HG03354 (cell line): ENCODE results near the gene APOC4.
"Not testable (repeated sequence)": the region's sequence is repeated elsewhere in the genome, so short reads cannot be mapped to it uniquely, and the experiment has no call there.

Experiments used
- ATAC-seq: cut with Tn5 transposase; IDR thresholded peaks from one replicate; pipeline ENCODE4 v1.9.1; 2021; ENCODE audit warnings: mild to moderate bottlenecking; ENCODE audit not compliant: unreplicated experiment, poor library complexity, severe bottlenecking

Gene APOC4

DNA sequence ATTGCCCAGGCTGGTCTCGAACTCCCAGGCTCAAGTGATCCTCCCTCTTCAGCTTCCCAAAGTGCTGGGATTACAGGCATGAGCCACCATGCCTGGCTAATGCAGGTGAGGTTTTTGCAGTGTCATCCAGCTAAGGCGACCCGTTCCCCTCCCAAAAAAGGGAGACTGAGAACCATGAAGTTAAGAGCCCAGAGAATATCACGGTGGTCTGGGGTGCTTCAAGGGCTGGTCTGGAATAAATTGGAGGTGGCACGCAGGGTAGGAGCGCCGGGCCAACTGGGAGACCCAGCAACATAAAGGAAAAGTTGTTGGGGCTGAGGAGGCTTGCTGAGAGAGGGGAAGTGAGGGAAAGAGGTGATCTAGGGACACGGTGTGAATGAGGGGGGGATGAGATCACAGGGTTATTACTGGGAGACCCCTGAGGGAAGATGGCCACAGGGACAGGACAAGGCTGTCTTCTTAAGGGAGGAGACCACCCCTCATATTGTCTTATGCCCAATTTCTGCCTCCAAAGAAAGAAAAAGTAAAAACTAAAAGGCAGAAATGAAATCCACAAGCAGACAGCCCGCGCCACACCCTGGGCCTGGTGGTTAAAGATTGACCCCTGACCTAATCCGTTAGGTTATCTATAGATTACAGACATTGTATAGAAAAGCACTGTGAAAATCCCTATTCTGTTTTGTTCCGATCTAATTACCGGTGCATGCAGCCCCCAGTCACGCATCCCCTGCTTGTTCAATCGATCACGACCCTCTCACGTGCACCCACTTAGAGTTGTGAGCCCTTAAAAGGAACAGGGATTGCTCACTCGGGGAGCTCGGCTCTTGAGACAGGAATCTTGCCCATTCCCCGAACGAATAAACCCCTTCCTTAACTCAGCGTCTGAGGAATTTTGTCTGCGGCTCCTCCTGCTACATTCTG is 28.3 kb upstream of the APOC4 start:
- not testable (repeated sequence) for ATAC-seq

DNA sequence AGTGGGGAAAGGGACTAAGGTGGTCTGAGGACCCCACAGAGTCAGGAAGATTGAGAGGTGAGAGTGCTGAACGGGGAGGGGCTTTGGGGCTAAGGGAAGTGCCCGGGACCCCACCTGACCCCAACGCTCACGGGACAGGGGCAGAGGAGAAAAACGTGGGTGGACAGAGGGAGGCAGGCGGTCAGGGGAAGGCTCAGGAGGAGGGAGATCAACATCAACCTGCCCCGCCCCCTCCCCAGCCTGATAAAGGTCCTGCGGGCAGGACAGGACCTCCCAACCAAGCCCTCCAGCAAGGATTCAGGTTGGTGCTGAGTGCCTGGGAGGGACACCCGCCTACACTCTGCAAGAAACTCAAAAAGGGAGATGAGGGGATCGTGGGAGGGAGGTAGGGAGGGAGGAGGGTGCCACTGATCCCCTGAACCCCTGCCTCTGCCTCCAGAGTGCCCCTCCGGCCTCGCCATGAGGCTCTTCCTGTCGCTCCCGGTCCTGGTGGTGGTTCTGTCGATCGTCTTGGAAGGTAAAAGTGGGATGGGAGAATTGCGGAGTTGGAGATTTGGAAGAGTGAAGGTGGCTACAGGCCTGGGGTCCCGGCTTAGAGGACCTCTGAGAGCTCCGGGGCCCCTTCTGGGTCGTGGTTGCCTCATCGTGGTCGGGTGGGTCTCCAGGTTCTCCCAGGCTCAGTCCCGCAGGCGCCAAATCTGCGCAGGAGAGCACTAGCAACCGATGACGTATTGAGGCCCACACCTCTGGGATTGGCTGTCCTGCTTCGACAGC is 27.4 kb upstream of the APOC4 start, which contains the start of gene APOC1:
TSS of gene APOC1 (plus strand) at position 176 of the 774 bp plus-strand sequence. CDS start at position 460, 284 bp downstream.
- ATAC-seq, result peak; percentile 93

DNA sequence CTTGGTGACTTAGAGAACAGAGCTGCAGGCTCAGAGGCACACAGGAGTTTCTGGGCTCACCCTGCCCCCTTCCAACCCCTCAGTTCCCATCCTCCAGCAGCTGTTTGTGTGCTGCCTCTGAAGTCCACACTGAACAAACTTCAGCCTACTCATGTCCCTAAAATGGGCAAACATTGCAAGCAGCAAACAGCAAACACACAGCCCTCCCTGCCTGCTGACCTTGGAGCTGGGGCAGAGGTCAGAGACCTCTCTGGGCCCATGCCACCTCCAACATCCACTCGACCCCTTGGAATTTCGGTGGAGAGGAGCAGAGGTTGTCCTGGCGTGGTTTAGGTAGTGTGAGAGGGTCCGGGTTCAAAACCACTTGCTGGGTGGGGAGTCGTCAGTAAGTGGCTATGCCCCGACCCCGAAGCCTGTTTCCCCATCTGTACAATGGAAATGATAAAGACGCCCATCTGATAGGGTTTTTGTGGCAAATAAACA is 17.8 kb upstream of the APOC4 start:
- ATAC-seq, result no peak

DNA sequence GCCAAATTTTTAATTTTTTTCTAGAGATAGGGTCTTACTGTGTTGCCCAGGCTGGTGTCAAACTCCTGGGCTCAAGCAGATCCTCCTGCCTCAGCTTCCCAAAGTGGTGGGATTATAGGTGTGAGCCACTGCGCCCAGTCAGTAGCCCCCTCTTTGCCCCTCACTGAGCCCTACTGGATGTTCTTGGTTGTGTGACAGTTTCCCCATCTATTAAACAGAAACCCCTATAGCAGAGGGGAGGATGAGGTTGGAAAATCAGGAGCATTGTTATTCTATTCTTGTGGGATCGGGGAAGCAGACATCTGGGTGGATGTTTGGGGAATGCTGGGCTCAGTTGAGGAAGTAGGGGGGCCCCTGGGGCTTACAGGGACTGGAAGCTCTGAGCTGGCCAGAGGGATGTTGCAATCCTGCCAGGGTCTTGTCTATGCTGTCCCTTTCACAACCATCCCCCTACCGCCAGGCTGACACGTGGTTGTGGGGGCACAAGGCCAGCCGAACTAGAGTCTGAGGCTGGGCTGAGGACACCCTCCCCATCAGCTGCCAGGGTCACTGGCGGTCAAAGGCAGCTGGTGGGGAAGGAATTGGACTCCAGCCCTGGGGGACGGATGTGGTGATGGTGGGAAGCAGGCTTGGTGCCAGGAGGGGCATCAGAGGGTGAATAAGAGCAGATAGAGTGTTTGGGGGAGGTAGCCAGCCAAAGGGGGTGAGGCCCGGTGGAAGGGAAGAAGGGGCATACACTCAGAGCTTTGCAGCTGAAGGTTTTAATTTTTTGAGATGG is 16.7 kb upstream of the APOC4 start:
- no peak for ATAC-seq

DNA sequence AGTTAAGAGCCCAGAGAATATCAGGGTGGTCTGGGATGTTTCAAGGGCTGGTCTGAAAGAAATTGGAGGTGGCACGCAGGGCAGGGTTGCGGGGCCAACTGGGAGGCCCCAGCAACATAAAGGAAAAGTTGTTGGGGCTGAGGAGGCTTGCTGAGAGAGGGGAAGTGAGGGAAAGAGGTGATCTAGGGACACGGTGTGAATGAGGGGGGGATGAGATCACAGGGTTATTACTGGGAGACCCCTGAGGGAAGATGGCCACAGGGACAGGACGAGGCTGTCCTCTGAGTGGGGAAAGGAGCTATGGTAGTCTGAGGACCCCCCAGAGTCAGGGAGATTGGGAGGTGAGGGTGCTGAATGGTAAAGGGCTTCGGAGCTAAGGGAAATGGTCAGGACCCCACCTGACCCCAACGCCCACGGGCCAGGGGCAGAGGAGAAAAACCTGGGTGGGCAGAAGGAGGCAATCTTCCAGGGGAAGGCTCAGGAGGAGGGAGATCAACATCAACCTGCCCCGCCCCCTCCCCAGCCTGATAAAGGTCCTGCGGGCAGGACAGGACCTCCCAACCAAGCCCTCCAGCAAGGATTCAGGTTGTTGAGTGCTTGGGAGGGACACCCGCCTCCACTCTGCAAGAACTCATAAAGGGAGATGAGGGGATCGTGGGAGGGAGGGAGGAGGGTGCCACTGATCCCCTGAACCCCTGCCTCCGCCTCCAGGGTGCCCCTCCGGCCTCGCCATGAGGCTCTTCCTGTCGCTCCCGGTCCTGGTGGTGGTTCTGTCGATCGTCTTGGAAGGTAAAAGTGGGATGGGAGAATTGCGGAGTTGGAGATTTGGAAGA is 15.6 kb upstream of the APOC4 start:
- ATAC-seq, result peak; percentile 8

DNA sequence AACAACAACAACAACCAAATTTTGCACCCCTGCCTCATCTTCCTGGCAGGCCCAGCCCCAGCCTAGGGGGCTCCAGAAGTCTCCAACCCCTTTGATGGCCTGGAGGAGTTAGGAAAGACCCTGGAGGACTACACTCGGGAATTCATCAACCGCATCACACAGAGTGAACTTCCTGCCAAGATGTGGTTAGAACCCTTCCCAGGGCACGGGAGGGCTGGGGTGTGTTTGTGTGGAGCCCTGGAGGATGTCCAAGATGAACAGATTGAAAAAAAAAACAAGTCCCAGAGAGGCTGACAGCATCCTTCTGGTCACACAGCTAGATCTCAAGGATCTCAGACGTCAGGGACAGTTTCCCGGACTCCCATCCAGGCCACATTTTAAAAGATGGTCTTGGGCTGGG is 14.3 kb upstream of the APOC4 start:
- ATAC-seq, result no peak

DNA sequence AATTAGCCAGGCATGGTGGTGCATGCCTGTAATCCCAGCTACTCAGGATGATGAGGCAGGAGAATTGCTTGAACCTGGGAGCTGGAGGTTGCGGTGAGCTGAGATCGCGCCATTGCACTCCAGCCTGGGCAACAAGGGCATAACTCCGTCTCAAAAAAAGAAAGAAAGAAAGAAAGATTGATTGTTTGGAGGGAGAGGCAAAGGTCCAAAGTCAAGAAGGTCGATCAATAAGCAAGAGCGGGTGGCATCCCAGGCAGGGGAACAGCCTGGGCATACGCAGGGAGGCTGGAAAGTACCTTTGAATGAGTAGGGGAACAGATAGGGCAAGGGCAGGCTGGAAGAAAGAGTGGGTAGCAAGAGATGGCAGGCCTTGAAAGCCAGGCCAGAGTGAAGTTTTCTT is 11.9 kb upstream of the APOC4 start:
- ATAC-seq, result no peak

DNA sequence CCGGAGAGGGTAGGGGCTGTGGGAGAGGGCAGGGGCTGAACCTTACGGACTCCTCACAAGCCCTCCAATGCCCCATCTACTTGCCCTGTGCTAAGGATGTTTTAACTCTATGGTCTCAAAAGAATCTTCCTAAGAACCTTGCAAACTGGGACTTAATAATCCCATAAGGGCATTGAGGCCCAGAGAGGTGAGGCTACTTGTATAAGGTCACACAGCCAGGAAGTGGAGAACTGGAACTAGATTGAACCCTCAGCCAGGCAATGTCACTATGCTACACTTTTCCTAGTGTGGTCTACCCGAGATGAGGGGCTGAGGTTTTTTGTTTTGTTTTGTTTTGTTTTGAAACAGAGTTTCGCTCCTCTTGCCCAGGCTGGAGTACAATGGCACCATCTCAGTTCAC is 10.5 kb upstream of the APOC4 start:
- ATAC-seq, result no peak

DNA sequence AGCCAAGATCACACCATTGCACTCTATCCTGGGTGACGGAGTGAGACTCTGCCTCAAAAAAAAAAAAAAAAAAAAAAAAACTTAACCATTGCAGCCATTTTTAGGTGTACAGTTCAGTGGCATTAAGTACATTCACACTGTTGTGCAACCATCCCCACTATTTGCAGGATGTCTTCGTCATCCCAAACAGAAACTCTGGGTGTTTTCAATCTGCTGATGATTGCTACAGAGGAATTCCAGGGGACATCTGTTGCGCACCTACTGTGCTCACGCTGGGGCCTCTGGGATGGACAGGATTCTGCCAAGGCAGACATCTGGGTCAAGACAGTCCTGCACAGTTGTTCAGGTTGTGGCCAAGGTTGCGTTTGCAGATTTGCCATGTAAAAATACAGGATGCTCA is 2.4 kb upstream of the APOC4 start:
- no peak for ATAC-seq

DNA sequence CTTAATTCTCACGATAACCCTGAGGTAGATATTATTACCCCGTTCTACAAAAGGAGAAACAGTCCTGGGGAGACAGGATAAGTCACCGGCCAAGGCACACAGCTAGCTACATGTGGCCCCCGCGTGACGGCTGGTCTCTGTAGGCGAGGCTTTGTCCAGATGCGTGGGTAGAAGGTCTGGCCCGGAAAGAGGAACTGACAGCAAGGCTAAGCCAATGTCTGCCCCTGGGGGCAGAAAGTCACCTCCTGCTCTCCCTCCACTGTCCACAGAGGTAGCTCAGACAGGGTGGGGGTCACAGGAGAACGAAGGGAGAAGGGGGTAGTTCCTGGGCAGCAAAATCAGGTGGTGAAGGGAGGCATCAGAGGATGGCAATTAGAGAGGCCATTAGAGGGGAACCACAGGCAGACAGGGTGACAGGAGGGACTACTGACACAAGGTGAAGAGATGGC is 1.8 kb downstream of the APOC4 start:
- ATAC-seq, result no peak

DNA sequence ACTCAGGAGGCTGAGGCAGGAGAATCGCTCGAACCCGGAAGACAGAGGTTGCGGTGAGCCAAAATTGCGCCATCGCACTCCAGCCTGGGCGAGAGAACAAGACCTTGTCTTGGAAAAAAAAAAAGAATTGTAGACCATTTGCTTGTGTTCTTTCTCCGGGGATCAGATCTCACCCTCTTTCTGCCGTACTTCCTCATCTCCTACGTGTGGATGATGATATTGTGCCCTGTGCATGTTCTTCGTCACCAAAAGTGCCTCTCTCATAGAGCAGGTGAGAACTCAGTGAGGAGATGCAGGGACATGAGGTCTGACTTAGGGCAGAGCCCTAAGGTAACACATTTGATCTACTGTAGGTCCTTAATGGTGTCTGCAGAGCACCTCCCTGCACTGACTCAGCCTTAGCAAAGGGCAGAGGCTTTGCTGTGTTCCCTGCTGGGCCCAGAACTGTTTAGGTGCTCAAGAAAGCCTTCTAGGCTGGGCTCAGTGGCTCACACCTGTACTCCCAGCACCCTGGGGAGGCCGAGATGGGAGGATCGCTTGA is 5.1 kb downstream of the APOC4 start:
- no peak for ATAC-seq

DNA sequence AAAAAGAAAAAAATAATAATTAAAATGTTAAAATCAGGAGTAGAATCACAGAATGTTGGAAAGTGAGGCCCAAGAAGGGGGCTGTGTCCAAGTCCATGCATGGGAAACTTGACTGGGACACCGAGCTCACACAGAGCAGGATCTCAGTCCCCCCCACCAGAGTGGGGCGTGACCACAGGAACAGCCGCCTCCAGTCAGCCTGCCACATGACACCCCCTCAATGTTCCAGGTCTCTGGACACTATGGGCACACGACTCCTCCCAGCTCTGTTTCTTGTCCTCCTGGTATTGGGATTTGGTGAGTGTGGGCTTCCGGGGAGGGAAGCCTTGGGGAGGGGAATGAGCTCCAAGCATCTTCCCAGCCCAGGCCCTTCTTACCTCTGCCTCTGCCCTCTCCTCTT is 6.2 kb downstream of the APOC4 start:
- ATAC-seq, result no peak

DNA sequence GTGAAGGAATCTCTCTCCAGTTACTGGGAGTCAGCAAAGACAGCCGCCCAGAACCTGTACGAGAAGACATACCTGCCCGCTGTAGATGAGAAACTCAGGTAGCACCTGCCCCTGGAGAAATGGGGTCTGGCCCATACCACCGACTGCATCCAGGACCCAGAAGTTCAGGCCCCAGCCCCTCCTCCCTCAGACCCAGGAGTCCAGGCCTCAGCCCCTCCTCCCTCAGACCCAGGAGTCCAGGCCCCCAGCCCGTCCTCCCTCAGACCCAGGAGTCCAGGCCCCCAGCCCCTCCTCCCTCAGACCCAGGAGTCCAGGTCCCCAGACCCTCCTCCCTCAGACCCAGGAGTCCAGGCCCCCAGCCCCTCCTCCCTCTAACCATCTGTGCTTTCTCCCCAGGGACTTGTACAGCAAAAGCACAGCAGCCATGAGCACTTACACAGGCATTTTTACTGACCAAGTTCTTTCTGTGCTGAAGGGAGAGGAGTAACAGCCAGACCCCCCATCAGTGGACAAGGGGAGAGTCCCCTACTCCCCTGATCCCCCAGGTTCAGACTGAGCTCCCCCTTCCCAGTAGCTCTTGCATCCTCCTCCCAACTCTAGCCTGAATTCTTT is 6.8 kb downstream of the APOC4 start:
- no peak for ATAC-seq

DNA sequence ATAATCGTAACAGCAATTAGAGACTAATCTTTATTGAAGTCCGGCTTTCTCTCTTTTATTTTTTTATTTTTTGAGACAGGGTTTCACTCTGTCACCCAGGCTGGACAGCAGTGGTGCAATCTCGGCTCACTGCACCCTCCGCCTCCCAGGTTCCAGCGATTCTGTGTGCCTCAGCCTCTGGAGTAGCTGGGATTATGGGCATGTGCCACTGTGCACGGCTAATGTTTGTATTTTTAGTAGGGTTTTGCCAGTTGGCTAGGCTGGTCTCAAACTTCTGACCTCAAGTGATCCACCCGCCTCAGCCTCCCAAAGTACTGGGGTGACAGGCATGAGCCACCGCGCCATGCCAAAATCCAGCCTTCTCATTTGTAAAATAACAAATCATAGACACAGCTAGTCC is 7.5 kb downstream of the APOC4 start:
- ATAC-seq, result no peak

DNA sequence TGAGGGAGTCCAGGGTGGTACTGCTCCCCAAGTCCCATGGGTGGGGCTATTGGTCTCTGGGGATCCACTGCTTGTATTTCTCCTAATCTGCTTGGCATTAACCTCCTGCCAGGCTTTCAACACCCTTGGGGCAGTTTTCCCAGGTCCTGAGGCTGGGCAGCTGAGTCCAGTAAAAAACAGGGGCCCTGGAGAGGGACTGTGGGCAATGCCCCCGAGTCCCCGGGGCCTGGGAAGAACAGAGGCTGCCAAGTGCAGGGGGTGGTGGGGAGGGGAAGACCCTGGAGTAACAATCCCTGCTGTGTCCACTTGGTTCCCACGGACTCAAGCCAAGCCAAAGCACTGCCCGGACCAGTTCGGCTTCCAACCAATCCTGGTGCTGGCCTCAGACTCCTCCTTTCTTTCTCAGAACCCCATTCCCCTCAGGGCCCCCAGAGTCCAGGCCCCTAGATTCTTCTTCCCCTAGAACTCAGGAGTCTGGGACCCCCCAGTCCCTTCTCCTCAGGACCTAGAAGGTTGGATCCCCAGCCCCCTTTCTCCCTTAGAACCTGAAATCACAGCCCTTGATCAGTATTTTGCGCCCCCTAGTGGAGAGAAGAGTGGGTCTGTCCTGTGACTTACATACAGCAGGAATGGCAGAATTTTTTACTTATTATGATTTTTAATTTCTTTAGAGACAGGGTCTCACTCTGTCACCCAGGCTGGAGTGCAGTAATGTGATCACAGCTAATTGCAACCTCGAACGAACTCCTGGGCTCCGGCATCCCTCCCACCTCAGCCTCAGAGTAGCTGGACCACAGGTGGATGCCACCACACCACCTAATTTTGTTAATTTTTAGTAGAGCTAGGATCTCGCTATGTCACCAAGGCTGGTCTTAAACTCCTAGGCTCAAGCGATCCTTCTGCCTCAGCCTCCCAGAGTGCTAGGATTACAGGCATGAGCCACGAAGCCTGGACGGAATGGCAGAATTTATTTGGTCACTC is 9.4 kb downstream of the APOC4 start:
- no peak for ATAC-seq

DNA sequence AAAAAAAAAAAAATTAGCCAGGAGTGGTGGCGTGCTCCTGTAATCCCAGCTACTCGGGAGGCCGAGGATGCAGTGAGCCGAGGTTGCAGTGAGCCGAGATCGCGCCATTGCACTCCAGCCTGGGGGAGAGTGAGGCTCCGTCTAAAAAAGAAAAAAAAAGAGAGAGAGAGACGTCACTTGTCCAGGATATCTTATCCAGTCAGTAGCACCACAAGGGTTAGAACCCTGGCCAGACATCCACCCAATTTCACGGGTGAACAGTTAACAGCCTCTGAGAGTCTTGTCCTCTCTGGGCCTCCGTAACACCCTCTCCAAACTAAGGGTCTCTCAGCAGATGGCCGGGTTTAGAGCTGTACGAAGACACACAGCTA is 12.2 kb downstream of the APOC4 start:
- peak; percentile 3 for ATAC-seq
